IMR-90 (cell line): ENCODE measurements around the gene PHF20. TPM values are rescaled to one million over a fixed set of nuclear protein-coding genes. Genes with fewer than 3 reads are reported as not detected.

Experiments
- ATAC-seq: fragments of 200-7000 bp; cut with Tn5 transposase; 2 replicates; pipeline ENCODE4 v1.9.1; 2020; ENCODE audit warnings: low read depth, mild to moderate bottlenecking, moderate library complexity
- BruUV-seq: library from RNA; stranded (reverse); fragments of 400-500 nt; replicated peaks from 2 replicates; lab custom pipeline; 2021; lab: Mats Ljungman, UMichigan
- CTCF ChIA-PET: fragments of 300-600 bp; formaldehyde crosslinking; extraction: SDS; loops from one replicate; lab custom pipeline; 2021; ENCODE audit warnings: antibody characterized with exemption; lab: Yijun Ruan, JAX
- POLR2A ChIA-PET: fragments of 300-600 bp; sonication (Branson Sonifier 250); formaldehyde crosslinking; loops from one replicate; lab custom pipeline; 2022; ENCODE audit warnings: antibody characterized with exemption; ENCODE audit not compliant: unreplicated experiment; lab: Charles Lee
- DNase-seq: peaks from one replicate; pipeline ENCODE4 v3.0.0; 2013
- H2AFZ ChIP-seq: replicated peaks from 2 replicates; pipeline ENCODE3; 2013; ENCODE audit warnings: low read length, mild to moderate bottlenecking; ENCODE audit not compliant: poor library complexity
- H2AK5ac ChIP-seq: 2 replicates; pipeline ENCODE4 v1.6.1; 2013; ENCODE audit warnings: low read depth, low read length, inconsistent platforms
- H2AK9ac ChIP-seq: replicated peaks from 2 replicates; pipeline ENCODE3; 2013; ENCODE audit warnings: mild to moderate bottlenecking, low read depth, low read length, moderate library complexity; ENCODE audit not compliant: poor library complexity
- H2BK120ac ChIP-seq: 2 replicates; pipeline ENCODE4 v1.6.1; 2013; ENCODE audit warnings: low read depth, low read length, inconsistent platforms
- H2BK15ac ChIP-seq: 3 replicates; pipeline ENCODE4 v1.6.1; 2013; ENCODE audit warnings: low read depth, low read length, inconsistent platforms
- H2BK20ac ChIP-seq: 2 replicates; pipeline ENCODE4 v1.6.1; 2013; ENCODE audit warnings: low read depth, mild to moderate bottlenecking, inconsistent platforms, low read length, moderate library complexity
- H2BK5ac ChIP-seq: 2 replicates; pipeline ENCODE4 v1.6.1; 2013; ENCODE audit warnings: mild to moderate bottlenecking, low read depth, low read length, inconsistent platforms; ENCODE audit not compliant: poor library complexity, severe bottlenecking
- H3K14ac ChIP-seq: replicated peaks from 2 replicates; pipeline ENCODE4 v1.6.1; 2013; ENCODE audit warnings: low read depth, low read length, inconsistent platforms
- H3K18ac ChIP-seq: 2 replicates; pipeline ENCODE4 v1.6.1; 2013; ENCODE audit warnings: low read depth, low read length, control low read depth
- H3K23ac ChIP-seq: 2 replicates; pipeline ENCODE4 v1.6.1; 2013; ENCODE audit warnings: low read depth, low read length, inconsistent platforms
- H3K27ac ChIP-seq: 2 replicates; pipeline ENCODE4 v1.5.1; 2013; ENCODE audit warnings: mild to moderate bottlenecking, control low read depth, low read length; ENCODE audit not compliant: insufficient read depth
- H3K27me3 ChIP-seq: 2 replicates; pipeline ENCODE4 v1.6.1; 2013; ENCODE audit warnings: low read length; ENCODE audit not compliant: control insufficient read depth, insufficient read depth
- H3K36me3 ChIP-seq: 2 replicates; pipeline ENCODE4 v1.6.1; 2013; ENCODE audit warnings: low read length, mixed read lengths; ENCODE audit not compliant: control insufficient read depth, insufficient read depth
- H3K4ac ChIP-seq: 2 replicates; pipeline ENCODE4 v1.6.1; 2013; ENCODE audit warnings: low read depth, low read length, inconsistent platforms
- H3K4me1 ChIP-seq: 2 replicates; pipeline ENCODE4 v1.6.1; 2013; ENCODE audit warnings: low read length, mixed read lengths; ENCODE audit not compliant: control insufficient read depth, insufficient read depth
- H3K4me2 ChIP-seq: 2 replicates; pipeline ENCODE4 v1.6.1; 2013; ENCODE audit warnings: low read depth, mild to moderate bottlenecking, control low read depth, low read length, moderate library complexity
- H3K4me3 ChIP-seq: 2 replicates; pipeline ENCODE4 v1.5.1; 2013; ENCODE audit warnings: low read depth, mild to moderate bottlenecking, control low read depth, low read length, moderate library complexity; ENCODE audit not compliant: insufficient read depth
- H3K56ac ChIP-seq: 2 replicates; pipeline ENCODE4 v1.6.1; 2013; ENCODE audit warnings: low read length, inconsistent platforms; ENCODE audit not compliant: insufficient read depth; ENCODE audit errors: extremely low read depth
- H3K79me1 ChIP-seq, 2 experiments: 2 replicates each; pipeline ENCODE4 v1.6.1; 2013; ENCODE audit warnings: low read length in 2 of 2, inconsistent platforms in 1 of 2, low read depth in 1 of 2
- H3K9ac ChIP-seq: 2 replicates; pipeline ENCODE4 v1.6.1; 2013; ENCODE audit warnings: low read depth, low read length, control low read depth
- H3K9me1 ChIP-seq: 2 replicates; pipeline ENCODE4 v1.6.1; 2013; ENCODE audit warnings: low read length, inconsistent platforms; ENCODE audit not compliant: insufficient read depth
- H3K9me3 ChIP-seq: 2 replicates; pipeline ENCODE4 v1.6.1; 2013; ENCODE audit warnings: low read length; ENCODE audit not compliant: control insufficient read depth, insufficient read depth
- H4K20me1 ChIP-seq: 2 replicates; pipeline ENCODE4 v1.6.1; 2013; ENCODE audit warnings: low read length, inconsistent platforms; ENCODE audit not compliant: insufficient read depth
- H4K5ac ChIP-seq: 2 replicates; pipeline ENCODE4 v1.6.1; 2013; ENCODE audit warnings: mild to moderate bottlenecking, low read depth, low read length, control low read depth
- H4K8ac ChIP-seq, 2 experiments: 2 replicates each; pipeline ENCODE4 v1.6.1; 2013; ENCODE audit warnings: low read depth in 2 of 2, low read length in 2 of 2, control low read depth in 1 of 2, inconsistent platforms in 1 of 2
- H4K91ac ChIP-seq: 2 replicates; pipeline ENCODE4 v1.6.1; 2013; ENCODE audit warnings: low read depth, low read length, inconsistent platforms; ENCODE audit not compliant: insufficient read depth
- BHLHE40 ChIP-seq: fragments of 150-350 bp; IDR thresholded peaks from 2 replicates; pipeline ENCODE4 v1.6.1; 2016; ENCODE audit warnings: mild to moderate bottlenecking, low read depth, low read length
- MXI1 ChIP-seq: IDR thresholded peaks from 2 replicates; pipeline ENCODE4 v1.6.1; 2012; ENCODE audit warnings: low read depth, mild to moderate bottlenecking, low read length, moderate library complexity, borderline replicate concordance
- POLR2A ChIP-seq: IDR thresholded peaks from 2 replicates; pipeline ENCODE4 v1.6.1; 2012; ENCODE audit warnings: mild to moderate bottlenecking, low read depth, low read length
- RAD21 ChIP-seq: IDR thresholded peaks from 2 replicates; pipeline ENCODE4 v1.6.1; 2012; ENCODE audit warnings: low read length, improper control_type of control experiment
- RFX5 ChIP-seq: IDR thresholded peaks from 2 replicates; pipeline ENCODE4 v1.8.0; 2012; ENCODE audit warnings: low read depth, mild to moderate bottlenecking, low read length, moderate library complexity
- SMC3 ChIP-seq: fragments of 150-350 bp; IDR thresholded peaks from 2 replicates; pipeline ENCODE4 v1.6.1; 2016; ENCODE audit warnings: low read depth, mild to moderate bottlenecking, antibody characterized with exemption, low read length, moderate library complexity
- USF2 ChIP-seq: fragments of 150-350 bp; IDR thresholded peaks from 2 replicates; pipeline ENCODE4 v1.6.1; 2017; ENCODE audit warnings: mild to moderate bottlenecking, antibody characterized with exemption, low read length, low read depth
- WGBS, 2 experiments: methylation state at CpG; one replicate each; pipeline versions ENCODE4 v1.1.5 to v1.1.7; 2013; ENCODE audit warnings: missing lambda C conversion rate in 2 of 2; ENCODE audit not compliant: insufficient read length in 1 of 2; ENCODE audit errors: extremely low coverage in 2 of 2; 5-methylcytosine and 5-hydroxymethylcytosine counted together
- dilution Hi-C: fragments of 300-500 bp; cut with HindIII; formaldehyde crosslinking; loops from one replicate; pipeline ENCODE4 v1.14.3; 2018; ENCODE audit warnings: low sequenced_read_pairs; ENCODE audit not compliant: unreplicated experiment
- in situ Hi-C: fragments of 300-500 bp; cut with MboI; formaldehyde crosslinking; loops from 3 replicates; pipeline ENCODE4 v1.14.3; 2019; ENCODE audit warnings: low sequenced_read_pairs, inconsistent platforms, mixed read lengths
- intact Hi-C: fragments of 100-400 bp; cut with micrococcal nuclease; formaldehyde crosslinking; loops from 2 replicates; pipeline ENCODE4 v1.10.0; 2022
- polyA plus RNA-seq, 3 experiments: library from polyadenylated mRNA; depleted of rRNA; stranded (reverse); fragments of >200 nt; gene quantifications; 2 replicates each; pipeline ENCODE4 v1.2.3, GENCODE V29; 2012; ENCODE audit warnings: low replicate concordance in 1 of 3
- total RNA-seq: library from RNA; depleted of rRNA; stranded (reverse); fragments of >200 nt; gene quantifications from 2 replicates; pipeline ENCODE4 v1.2.3, GENCODE V29; 2012
- TF ChIP-seq, protein P1 (sequence below): fragments of 150-350 bp; IDR thresholded peaks from 2 replicates; pipeline ENCODE4 v1.6.1; 2016; ENCODE audit warnings: low read depth, mild to moderate bottlenecking, low read length, moderate library complexity, borderline replicate concordance
- TF ChIP-seq, protein P2 (sequence below): conservative IDR thresholded peaks from 2 replicates; pipeline ENCODE4 v1.5.1; 2012; ENCODE audit warnings: mild to moderate bottlenecking, low read depth, low read length, improper control_type of control experiment

PHF20 gene
- total and polyA plus RNA-seq, 2 of the 4 experiments (the other 2 are of a cell fraction) = 22.0 to 22.5 TPM

GRCh38 chr20:35849706-35850105 is 77.9 kb downstream of the PHF20 start:
- Histone ChIP-seq H4K91ac (no peak overlapping the region), H3K36me3 (peaks cover 12% of the 10 kb centered on the region), H3K23ac (no peak overlapping the region), H2BK20ac (no peak overlapping the region), H2BK120ac (no peak overlapping the region), H2AK9ac (no peak overlapping the region), H3K27ac (no peak overlapping the region), H2AK5ac (no peak overlapping the region), H3K27me3 (no peaks in the 10 kb centered on the region), H3K56ac (no peak overlapping the region), H3K4ac (no peak overlapping the region), H2AFZ (no peak overlapping the region), H3K9me1 (peaks cover 3% of the 10 kb centered on the region), H3K9ac (no peak overlapping the region), H2BK15ac (no peak overlapping the region), H3K79me1 (peaks cover 36 to 57% of the 10 kb centered on the region in 2 experiments), H2BK5ac (no peak overlapping the region), H3K18ac (no peak overlapping the region), H4K20me1 (no peaks in the 10 kb centered on the region), H3K9me3 (no peaks in the 10 kb centered on the region), H3K4me2 (no peak overlapping the region), H4K5ac (no peak overlapping the region), H4K8ac (no peak overlapping the region), H3K4me1 (peaks cover 5% of the 10 kb centered on the region), H3K14ac (no peak overlapping the region), H3K4me3 (no peak overlapping the region)
- no CpG with 5 or more reads among the region's 4 CpGs for WGBS, 2 experiments
- POLR2A ChIA-PET = interaction anchor here (0.6 kb wide), 2 partner anchors 12 to 13 kb away, joined by 3 to 6 read pairs; no protein-coding TSS in a partner anchor
- ATAC-seq = peak; percentile 51
- TF ChIP-seq RFX5 (no peak), MXI1 (no peak), BHLHE40 (no peak), USF2 (no peak), RAD21 (no peak), POLR2A (no peak), SMC3 (no peak)
- TF ChIP-seq, protein P1, sequence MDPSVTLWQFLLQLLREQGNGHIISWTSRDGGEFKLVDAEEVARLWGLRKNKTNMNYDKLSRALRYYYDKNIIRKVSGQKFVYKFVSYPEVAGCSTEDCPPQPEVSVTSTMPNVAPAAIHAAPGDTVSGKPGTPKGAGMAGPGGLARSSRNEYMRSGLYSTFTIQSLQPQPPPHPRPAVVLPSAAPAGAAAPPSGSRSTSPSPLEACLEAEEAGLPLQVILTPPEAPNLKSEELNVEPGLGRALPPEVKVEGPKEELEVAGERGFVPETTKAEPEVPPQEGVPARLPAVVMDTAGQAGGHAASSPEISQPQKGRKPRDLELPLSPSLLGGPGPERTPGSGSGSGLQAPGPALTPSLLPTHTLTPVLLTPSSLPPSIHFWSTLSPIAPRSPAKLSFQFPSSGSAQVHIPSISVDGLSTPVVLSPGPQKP = no peak
- TF ChIP-seq, protein P2, sequence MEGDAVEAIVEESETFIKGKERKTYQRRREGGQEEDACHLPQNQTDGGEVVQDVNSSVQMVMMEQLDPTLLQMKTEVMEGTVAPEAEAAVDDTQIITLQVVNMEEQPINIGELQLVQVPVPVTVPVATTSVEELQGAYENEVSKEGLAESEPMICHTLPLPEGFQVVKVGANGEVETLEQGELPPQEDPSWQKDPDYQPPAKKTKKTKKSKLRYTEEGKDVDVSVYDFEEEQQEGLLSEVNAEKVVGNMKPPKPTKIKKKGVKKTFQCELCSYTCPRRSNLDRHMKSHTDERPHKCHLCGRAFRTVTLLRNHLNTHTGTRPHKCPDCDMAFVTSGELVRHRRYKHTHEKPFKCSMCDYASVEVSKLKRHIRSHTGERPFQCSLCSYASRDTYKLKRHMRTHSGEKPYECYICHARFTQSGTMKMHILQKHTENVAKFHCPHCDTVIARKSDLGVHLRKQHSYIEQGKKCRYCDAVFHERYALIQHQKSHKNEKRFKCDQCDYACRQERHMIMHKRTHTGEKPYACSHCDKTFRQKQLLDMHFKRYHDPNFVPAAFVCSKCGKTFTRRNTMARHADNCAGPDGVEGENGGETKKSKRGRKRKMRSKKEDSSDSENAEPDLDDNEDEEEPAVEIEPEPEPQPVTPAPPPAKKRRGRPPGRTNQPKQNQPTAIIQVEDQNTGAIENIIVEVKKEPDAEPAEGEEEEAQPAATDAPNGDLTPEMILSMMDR = no peak
- in situ Hi-C loops (no loop called here), intact Hi-C loops (no loop called here), dilution Hi-C loops (no loop called here)
- CTCF ChIA-PET = interaction anchor here (0.5 to 2.2 kb wide), 2 partner anchors 35 to 385 kb away, joined by 3 to 5 read pairs; no protein-coding TSS in a partner anchor
- BruUV-seq = no TSS peak
- DNase-seq = no peak
